Epidermal melanocyte (primary cell): ENCODE results near the gene SRP14.
"Not testable (repeated sequence)": the region's sequence is repeated elsewhere in the genome, so short reads cannot be mapped to it uniquely, and the experiment has no call there.

Experiments
- DNase-seq: peaks from one replicate; pipeline ENCODE4 v3.0.0; 2011; ENCODE audit warnings: low spot score; ENCODE audit not compliant: insufficient read length

Gene SRP14, protein sequence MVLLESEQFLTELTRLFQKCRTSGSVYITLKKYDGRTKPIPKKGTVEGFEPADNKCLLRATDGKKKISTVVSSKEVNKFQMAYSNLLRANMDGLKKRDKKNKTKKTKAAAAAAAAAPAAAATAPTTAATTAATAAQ

DNA sequence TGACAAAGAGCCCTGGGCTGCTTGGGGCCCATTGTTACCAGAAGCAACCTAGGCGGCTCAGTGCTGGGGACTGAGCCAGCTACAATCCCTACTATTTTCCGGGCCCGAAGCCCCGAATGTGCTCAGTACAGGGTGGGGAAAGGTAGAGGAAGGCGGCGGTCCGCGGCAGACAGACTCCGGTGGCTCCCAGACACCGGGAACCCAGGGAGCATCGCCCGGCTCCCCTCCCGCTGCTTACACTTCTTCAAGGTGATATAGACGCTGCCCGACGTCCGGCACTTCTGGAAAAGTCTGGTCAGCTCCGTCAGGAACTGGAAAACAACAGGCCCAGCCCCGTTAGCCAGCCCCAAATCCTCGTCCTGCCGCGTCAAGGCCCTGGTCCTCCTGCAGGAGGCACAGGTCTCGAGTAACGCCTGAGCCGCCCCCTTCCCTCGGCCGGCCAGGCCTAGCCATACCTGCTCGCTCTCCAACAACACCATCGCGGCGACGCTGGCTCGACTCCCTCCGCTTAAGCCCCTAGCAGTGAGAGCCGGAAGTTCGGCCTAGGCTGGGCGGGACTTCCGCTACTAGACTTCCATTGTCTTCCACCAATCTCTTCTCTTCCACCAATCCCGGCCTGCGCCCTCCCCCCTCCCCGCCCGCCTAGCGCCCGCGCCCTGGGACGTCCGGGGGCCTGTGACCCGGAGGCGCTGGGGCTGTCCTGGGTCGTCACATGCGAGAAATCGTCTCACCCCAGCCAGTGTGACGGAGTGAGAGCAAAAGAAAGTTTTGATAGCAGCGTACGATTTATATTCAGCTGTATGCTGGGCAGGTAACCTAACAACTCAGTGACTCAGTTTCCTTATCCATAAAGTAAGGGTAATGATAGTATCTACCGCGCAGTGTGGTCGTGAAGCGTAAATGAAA is at the start of gene SRP14:
SRP14 (minus strand) TSS at position 544 of the 906 bp plus-strand sequence; CDS start at position 479, 65 bp downstream.
- DNase-seq, result peak; percentile 86

DNA sequence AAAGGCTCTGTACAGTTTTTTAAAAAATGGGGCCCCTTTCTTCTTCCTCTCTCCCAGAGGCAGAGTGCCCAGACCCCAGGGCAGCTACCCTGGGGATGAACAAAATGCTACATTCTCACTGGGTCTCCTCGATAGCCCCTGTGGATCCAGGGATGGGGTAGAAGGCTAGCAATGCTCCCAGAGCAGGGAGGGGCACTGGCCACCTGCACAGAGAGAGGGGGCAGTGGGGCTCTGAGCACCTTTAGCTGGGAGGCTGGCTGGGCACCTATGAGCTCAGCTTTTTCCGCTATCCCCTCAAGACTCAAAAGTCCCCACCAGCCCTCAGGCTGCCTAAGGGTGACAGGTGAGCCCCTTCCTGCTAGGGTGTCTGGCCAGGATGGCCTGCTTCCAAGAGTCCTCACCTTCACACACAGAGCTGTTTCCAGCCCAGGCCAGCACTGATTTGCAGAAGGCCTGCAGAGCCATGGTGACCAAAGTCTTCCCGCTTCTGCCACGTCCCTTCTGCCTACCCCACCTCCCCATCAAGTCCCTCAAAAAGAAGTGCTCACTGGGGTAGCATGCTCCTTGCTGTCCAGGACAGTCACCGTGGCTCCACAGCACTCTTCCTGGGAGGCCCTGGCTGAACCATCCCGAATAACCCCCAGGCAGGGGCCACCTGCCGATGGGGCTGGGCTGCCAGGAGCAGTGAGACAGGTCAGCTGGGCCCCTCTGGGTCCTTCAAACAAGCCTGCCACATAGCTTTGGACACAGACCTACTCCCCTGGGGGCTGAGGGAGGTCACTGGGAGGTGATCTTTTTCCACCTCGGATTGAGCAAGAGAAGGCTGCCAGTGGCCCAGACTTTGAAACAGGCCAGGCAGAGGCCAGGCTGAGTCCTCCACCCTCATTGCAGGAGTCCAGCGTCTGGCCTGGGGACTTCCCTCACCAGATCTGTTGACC is 49.3 kb upstream of the SRP14 start:
- no peak for DNase-seq

DNA sequence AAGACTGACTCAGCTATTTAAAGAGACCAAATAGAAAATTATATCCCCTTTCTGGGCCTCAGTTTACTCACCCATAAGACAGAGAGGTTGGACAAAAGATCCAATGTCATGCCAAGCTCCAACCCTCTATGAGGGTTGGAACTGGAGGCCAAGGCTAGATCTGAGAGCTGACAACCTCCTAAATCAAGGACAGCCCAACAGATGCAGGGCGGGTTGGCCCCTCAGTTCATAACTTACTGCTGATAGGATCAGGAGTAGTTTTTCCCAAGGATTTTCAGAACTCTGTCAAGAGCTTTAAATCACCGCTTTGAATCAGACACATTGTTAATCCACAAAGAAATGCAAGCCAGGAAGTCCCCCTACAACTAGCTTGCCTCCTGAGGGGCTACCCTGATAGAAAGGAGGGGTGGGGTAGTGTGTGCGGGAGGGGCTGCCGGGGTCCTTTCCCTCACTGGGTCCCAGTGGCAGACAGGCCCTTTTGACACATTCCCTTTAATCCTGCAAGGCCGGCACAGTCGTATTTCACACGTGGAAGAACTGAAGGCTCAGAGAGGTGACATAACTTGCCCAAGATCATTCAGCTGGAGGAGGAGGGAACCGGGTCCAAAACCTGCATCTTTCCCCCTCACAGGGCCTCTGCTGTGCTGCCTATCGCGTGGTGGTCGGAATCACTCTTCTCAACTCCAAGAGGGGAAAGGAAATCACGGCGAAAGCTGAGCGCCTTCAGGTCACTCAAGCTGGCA is 48.3 kb upstream of the SRP14 start:
- DNase-seq, result no peak

DNA sequence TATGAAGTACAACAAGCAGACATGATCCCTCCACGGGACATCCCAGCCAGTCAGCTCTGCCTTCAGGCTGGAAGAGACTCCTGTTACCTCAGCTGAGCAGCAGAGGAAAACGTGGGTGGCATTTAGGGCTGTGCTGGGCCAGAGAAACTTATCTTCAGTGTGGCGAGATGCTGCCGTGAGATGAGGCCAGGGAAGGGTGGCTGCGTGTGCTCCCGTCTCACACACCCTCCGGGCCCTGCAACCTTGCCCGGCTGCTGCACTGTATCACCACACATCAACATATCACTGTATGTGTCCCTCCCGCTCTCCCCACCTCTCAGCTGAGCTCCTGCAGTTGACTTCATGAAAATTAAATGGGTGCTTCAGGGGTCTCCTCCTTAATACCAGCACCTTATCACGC is 46.3 kb upstream of the SRP14 start:
- DNase-seq, result no peak

DNA sequence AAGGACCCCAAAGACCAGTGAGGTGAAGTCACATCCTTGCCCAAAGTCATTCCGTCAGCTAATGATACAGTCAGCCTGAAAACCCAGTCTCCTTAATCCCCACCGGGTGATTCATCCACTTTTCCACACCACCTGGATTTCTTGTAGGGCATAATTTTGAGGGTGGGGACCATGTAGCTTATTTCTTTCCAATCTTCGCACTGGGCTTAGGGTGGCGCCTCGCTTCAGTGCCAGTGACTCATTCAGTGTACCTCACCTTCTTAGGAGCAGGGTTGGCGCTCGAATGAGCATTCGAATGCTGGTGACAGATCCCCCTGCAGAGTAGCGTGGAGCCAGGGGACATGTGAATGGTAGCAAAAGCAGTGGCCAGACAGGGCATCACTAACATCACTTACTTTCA is 45.7 kb upstream of the SRP14 start:
- DNase-seq, result no peak

DNA sequence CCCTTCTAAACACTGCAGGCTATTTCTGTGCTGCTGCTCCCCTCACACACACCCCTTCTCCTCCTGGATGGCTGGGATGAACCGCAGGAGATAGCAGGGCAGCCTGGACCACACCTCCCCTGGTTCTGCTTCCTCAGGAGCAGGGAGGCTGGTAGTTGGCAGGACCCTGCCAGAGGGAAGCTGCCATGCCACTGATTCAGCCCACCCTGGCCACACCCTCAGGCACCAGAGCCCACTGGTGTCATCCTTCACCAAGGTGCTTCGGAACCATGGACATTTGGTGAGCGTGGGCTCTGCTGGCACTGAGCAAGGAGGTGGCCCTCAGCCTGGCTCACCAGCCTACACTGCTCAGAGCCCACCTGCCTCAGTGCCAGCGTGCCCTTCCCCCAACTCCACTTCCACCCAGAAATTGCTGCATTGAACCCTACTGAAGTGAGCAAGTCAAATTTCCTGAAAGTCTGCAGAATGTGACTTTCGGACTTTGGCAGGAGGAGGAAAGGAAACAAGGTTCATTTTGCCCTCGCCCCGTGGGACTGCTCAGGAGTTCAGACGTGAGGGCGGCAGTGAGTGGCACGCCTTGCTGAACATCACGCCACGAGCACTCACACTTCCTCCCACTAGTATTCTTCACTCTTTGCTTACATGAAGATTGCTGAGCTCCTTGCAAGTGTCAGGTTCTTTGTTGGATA is 43.4 kb upstream of the SRP14 start:
- DNase-seq, result no peak

DNA sequence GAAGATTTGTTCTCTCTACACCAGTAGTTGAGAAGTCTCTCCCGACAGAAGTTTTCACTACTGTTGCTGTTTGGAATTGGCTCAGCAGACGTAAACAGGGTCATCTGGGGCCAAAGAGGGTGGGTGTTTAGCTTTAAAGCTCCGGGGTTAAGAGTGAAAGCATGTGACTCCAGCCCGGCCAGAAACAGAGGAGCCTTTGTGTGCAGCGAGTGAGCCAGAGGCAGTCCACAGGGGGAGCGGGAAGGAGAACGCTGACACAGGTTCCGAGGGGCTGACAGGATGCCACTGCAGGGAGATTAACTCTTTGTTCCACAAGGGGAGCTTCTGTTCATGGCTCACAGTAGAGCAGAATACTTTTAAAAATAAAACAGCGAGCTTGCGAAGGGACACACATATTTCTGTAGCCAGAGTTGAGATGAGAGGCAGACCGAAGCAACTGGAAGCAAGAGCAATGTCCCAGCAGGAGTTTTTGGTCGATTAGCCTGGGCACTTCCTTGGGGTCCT is 42.8 kb upstream of the SRP14 start:
- DNase-seq, result peak; percentile 92

DNA sequence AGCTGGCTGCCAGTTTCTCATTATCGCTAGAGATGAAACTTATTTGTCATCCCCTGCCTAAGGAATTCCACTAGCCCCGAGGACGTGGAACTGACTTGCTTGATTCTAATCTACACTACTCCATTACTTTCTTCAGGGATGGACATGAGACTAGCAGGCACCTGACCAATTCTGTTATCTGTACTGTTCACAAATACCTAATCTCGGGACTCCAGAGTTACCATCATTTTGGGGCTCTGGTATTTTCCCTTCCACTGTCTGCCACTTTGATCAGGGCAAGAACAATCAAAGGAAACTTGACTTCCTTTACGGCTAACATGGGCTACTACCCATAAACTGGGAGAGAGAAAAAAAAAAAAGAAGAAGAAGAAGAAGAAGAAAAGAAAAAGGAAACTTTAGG is 41.9 kb upstream of the SRP14 start:
- no peak for DNase-seq

DNA sequence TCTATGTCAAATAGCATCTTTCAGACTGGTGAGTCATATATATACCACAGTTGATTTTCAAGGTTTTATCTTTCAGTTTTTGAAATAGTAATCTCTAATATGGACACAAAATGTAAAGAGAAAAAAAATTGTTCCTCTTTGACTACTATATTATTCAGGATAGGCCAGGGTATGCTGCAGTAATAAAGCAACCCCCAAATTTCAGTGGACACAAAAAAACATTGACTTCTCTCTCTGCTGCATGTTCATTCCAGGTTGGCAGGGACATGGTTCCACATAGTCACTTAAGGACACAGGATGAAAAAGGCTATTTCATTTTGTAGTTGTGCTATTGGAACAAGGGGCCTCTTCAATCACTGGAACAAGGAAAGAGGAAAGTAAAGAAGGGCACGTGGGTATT is 41.1 kb upstream of the SRP14 start:
- no peak for DNase-seq

DNA sequence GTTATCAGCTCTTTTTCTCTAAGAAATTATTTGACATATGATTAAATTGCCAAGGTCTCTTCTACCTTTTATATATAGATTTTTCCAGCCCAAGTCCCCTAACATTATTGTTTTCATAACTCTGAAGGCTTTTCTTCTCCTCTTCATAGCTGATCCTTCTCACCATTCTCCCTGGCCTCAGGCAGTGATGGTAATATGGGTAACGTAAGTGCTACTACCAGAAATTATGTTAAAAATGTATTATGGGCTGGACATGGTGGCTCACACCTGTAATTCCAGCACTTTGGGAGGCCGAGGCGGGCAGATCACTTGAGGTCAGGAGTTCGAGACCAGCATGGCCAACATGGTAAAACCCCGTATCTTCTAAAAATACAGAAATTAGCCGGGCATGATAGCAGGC is 40.5 kb upstream of the SRP14 start:
- no peak for DNase-seq

DNA sequence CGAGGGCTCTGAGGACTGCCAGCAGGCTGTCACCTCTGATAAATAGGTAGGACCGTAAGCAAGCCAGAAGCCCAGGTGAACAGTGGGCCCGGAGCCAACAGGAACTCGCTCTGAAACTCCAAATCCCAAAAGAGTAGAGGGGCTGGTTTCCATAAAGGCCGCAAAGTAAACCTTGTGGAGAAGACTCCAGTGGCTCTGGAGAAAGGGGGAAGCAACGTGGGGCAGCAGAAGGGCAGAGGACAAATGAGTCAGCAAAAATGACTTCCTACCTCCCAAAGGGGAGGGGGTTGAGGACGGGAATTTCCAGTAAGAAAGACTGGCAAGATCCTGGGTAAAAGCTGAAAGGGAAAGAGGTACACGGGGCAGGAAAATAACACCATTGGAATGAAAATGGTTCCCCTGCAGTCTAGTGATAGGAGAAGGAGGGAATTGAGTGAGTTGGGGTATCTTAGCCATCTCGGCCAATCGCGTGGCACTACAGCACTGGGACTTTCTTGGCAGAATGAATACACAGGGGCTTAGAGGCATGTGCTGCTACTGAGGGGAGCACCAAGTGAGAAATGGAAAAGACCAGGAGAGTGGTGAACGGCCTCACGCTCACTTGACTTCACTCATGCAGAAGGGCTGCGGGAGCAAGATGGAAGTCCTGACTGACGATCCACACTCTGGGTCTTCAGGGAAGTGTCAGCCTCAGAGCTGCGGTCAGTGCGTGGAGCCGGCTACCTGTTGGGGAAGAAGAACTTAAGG is 36.5 kb upstream of the SRP14 start:
- no peak for DNase-seq

DNA sequence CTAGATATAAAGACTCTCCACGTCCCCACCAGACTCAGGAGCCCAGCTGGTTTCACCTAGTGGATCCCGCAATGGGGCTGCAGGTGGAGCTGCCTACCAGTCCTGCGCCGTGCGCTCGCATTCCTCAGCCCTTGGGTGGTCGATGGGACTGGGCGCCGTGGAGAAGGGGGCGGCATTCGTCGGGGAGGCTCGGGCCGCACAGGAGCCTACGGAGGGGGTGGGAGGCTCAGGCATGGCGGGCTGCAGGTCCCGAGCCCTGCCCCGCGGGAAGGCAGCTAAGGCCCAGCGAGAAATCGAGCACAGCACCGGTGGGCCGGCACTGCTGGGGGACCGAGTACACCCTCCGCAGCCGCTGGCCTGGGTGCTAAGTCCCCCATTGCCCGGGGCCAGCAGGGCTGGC is 35.7 kb upstream of the SRP14 start:
- DNase-seq, result not testable (repeated sequence)

DNA sequence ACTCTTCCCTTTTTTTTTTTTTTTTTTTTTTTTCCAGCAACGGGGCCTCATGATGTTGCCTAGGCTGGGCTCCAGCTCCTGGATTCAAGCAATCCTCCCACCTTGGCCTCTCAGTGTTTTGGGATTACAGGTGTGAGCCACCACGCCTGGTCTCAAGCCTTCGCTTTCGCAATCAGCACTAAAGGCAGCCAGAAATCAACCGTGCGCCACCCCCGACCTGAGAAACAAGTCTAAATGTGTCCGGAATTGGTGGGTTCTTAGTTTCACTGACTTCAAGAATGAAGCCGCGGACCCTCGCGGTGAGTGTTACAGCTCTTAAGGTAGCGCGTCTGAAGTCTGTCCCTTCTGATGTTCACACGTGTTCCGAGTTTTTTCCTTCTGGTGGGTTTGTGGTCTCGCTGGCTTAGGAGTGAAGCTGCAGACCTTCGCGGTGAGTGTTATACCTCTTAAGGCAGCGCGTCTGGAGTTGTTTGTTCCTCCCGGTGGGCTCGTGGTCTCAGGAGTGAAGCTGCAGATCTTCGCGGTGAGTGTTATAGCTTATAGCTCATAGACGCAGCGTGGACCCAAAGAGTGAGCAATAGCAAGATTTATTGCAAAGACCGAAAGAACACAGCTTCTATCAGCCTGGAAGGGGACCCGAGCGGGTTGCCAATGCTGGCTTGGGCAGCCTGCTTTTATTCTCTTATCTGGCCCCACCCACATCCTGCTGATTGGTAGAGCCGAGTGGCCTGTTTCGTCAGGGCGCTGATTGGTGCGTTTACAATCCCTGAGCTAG is 34.9 kb upstream of the SRP14 start:
- not testable (repeated sequence) for DNase-seq

DNA sequence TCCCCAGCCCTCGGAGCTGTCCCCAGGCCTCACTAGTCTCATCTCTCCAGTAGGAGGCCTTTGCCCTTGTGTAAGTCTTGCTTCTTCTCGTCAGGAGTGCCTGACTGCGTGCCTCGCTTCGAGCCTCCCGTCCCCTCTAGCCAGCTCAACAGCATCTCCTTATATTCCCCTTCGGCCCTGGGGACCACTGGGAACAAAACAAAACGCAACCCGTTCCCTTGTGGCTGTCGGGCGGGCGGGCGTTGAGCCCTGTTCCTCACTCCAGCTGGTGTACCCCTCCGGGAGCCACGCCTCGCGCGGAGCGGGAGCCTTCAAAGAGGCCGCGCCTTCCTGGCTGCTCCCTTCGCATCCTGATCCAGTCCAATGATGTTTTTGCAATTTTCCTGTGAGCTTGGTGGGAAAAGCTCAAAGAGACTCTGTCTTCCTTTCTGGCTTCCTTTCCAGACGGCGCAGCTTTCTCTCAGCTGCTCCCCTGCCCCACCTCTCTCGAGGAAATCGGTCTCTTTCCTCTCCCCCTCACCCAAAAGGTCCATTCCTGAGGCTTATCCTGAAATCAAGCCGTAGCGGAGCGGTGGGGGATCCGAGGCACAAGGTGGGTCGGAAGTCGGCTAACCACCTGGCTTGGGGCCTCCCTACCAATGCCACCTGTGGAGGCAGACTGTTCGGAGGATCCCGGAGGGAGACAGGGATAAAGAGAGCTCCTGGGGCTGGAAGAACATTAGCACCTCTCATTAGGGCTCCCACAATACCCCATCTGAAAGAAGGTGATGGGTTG is 33.4 kb upstream of the SRP14 start:
- no peak for DNase-seq

DNA sequence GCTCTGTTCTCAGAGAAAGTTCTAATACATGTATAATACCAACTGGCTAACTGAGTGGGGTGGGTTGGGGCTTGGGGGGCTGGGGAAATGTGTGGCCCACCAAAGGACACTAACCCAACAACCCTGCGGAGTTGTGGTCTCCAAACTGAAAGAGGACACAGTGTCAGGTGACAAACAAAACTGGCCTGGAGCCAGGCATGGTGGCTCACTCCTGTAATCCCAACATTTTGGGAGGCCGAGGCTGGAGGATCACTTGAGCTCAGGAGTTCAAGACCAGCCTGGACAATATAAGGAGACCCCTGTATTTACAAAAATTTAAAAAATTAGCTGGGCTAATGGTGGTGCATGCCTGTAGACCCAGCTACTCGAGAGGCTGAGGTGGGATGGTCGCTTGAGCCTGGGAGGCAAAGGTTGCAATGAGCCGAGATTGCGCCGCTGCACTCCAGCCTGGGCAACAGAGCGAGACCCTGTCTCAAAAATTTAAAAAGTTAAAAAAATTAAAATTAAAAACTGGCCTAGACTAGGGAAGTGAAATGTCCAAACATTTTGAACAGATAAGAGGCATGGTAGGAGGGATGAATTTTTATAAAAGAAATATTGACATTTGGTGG is 31.7 kb upstream of the SRP14 start:
- no peak for DNase-seq

DNA sequence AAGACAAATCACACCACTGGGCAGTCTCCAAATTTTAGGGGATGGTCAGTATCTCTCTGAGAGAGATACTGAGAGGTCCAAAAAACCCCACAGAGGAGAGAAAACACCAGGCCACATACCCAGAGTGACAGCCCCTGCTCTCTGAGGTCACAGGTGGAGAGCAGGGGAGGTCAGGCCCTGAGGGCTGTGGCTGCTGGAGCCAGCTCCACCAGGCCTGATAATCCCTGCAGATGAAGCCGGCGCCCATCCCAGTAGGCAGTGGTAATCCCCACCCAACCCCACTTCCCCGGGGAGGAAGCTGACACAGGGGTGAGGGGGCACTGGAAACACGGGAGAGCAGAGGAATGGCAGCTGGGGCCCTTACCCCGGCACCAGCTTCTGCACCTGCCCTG is 31.2 kb upstream of the SRP14 start:
- DNase-seq, result no peak
